T-cell (primary cell): ENCODE results near the gene OST4. TPM values are rescaled to one million over a fixed set of nuclear protein-coding genes. Genes with fewer than 3 reads are reported as not detected.

Source experiments
- ATAC-seq, 4 experiments: fragments of 200-7000 bp in 3 of 4; fragments of 150-1000 bp in 1 of 4; cut with Tn5 transposase; replicated peaks in 1 of 4; 1 replicate in 3 of 4; 2 replicates in 1 of 4; pipeline ENCODE4 v1.10.0; 2021; ENCODE audit warnings: moderate library complexity in 3 of 4, mild to moderate bottlenecking in 2 of 4, moderate number of reproducible peaks in 1 of 4
- CTCF ChIA-PET, 2 donors: fragments of 300-600 bp; sonication (Branson Sonifier 250); formaldehyde crosslinking; loops; one replicate each; lab custom pipeline; 2022; ENCODE audit warnings: antibody characterized with exemption in 2 of 2; lab: Charles Lee
- POLR2A ChIA-PET, 2 donors: fragments of 300-600 bp; sonication (Branson Sonifier 250); formaldehyde crosslinking; loops; one replicate each; lab custom pipeline; 2022; ENCODE audit warnings: antibody characterized with exemption in 2 of 2; lab: Charles Lee
- DNase-seq, 35 experiments: peaks; one replicate each; pipeline versions ENCODE4 v3.0.0 to v3.0.0-alpha.2; 2013 to 2023
- H3K27ac ChIP-seq: one replicate; pipeline ENCODE4 v1.5.1; 2013; ENCODE audit warnings: low read length
- H3K27me3 ChIP-seq, 2 experiments: replicated peaks in 1 of 2; 1 replicate in 1 of 2; 2 replicates in 1 of 2; pipeline versions ENCODE4 v1.6.1 to v1.7.0; 2013; ENCODE audit warnings: low read length in 1 of 2, mixed read lengths in 1 of 2; ENCODE audit not compliant: control insufficient read depth in 2 of 2, insufficient read depth in 2 of 2; ENCODE audit errors: extremely low read depth in 1 of 2
- H3K36me3 ChIP-seq, 2 donors: 1 replicate in 1 of 2; 2 replicates in 1 of 2; pipeline versions ENCODE4 v1.6.1 to v1.7.0; 2013; ENCODE audit warnings: low read length in 1 of 2; ENCODE audit not compliant: control insufficient read depth in 2 of 2, insufficient read depth in 1 of 2; ENCODE audit errors: extremely low read depth in 1 of 2
- H3K4me1 ChIP-seq, 2 experiments: 1 replicate in 1 of 2; 2 replicates in 1 of 2; pipeline versions ENCODE4 v1.6.1 to v1.7.0; 2013; ENCODE audit warnings: low read length in 2 of 2, mixed read lengths in 1 of 2; ENCODE audit not compliant: insufficient read depth in 2 of 2, control insufficient read depth in 1 of 2; ENCODE audit errors: extremely low read depth in 1 of 2
- H3K4me3 ChIP-seq, 2 donors: 1 replicate in 1 of 2; 2 replicates in 1 of 2; pipeline versions ENCODE4 v1.5.1 to v1.7.0; 2013; ENCODE audit warnings: mild to moderate bottlenecking in 2 of 2, low read length in 1 of 2, moderate library complexity in 1 of 2; ENCODE audit not compliant: control insufficient read depth in 1 of 2; ENCODE audit errors: extremely low read depth in 1 of 2
- H3K9me3 ChIP-seq: 2 replicates; pipeline ENCODE4 v1.7.0; 2013
- H3K27ac Mint-ChIP-seq, 2 donors: one replicate each; pipeline ENCODE4 v1.8.0; 2020 to 2021; ENCODE audit warnings: mild to moderate bottlenecking in 2 of 2, mixed read lengths in 2 of 2
- H3K27me3 Mint-ChIP-seq, 2 donors: one replicate each; pipeline ENCODE4 v1.8.0; 2021 to 2022; ENCODE audit warnings: mixed read lengths in 2 of 2
- H3K36me3 Mint-ChIP-seq: one replicate; pipeline ENCODE4 v1.8.0; 2021; ENCODE audit warnings: mixed read lengths
- H3K4me1 Mint-ChIP-seq, 3 donors: one replicate each; pipeline ENCODE4 v1.8.0; 2020 to 2022; ENCODE audit warnings: mixed read lengths in 3 of 3, mild to moderate bottlenecking in 1 of 3
- H3K4me3 Mint-ChIP-seq, 3 donors: one replicate each; pipeline ENCODE4 v1.8.0; 2020 to 2022; ENCODE audit warnings: mild to moderate bottlenecking in 3 of 3, mixed read lengths in 3 of 3, moderate library complexity in 3 of 3
- H3K9me3 Mint-ChIP-seq, 3 donors: one replicate each; pipeline ENCODE4 v1.8.0; 2020 to 2022; ENCODE audit warnings: mixed read lengths in 3 of 3
- WGBS: methylation state at CpG from one replicate; pipeline ENCODE4 v1.1.5; 2013; ENCODE audit warnings: missing lambda C conversion rate; ENCODE audit not compliant: insufficient coverage; 5-methylcytosine and 5-hydroxymethylcytosine counted together
- total RNA-seq, 35 experiments: library from RNA in 6 of 35; stranded (reverse) in 6 of 35; fragments of 120-200 nt in 1 of 35; gene quantifications; one replicate each; pipeline versions ENCODE4 v1.2.1 to v1.2.4 and lab custom pipeline; 2013 to 2026

Gene OST4
- total RNA-seq, 5 donors from 2014 or later (not counting 1 experiment from before 2014, with no cell fraction given) = 217 to 292 (median 236) TPM

- no peak overlapping the region for H3K4me3 Mint-ChIP-seq
- peaks cover 0 to 3% (median 0%) of the 10 kb centered on the region in 3 donors for H3K4me1 Mint-ChIP-seq
- ATAC-seq (no peak), DNase-seq (no peak)
- Histone ChIP-seq H3K36me3 (peaks cover 5 to 9% of the 10 kb centered on the region in 2 donors), H3K9me3 (no peaks in the 10 kb centered on the region), H3K27ac (no peak overlapping the region), H3K4me1 (no peaks in the 10 kb centered on the region), H3K4me3 (no peak overlapping the region), H3K27me3 (no peaks in the 10 kb centered on the region)
- CTCF ChIA-PET = no interaction called here
- no peaks in the 10 kb centered on the region for H3K9me3 Mint-ChIP-seq
- H3K27ac Mint-ChIP-seq = no peak overlapping the region
- POLR2A ChIA-PET = no interaction called here
- no peaks in the 10 kb centered on the region for H3K27me3 Mint-ChIP-seq
- WGBS = 100% methylated on average over 1 of the region's 7 CpGs
- H3K36me3 Mint-ChIP-seq = no peaks in the 10 kb centered on the region
These were observed 47.7 kb downstream of the OST4 start for GRCh38 chr2:27023740-27024139.

GRCh38 chr2:27021253-27022049 is 50.0 kb downstream of the OST4 start:
- H3K4me3 Mint-ChIP-seq = no peak overlapping the region
- DNase-seq (no peak), ATAC-seq (no peak)
- no peak overlapping the region for H3K27ac Mint-ChIP-seq
- 95% methylated on average over 10 of the region's 11 CpGs for WGBS
- H3K4me1 Mint-ChIP-seq = no peaks in the 10 kb centered on the region
- no peaks in the 10 kb centered on the region for H3K36me3 Mint-ChIP-seq
- no peaks in the 10 kb centered on the region for H3K9me3 Mint-ChIP-seq
- ChIA-PET CTCF (no interaction called here), POLR2A (no interaction called here)
- Histone ChIP-seq H3K9me3 (no peaks in the 10 kb centered on the region), H3K4me1 (no peaks in the 10 kb centered on the region), H3K4me3 (no peak overlapping the region), H3K27me3 (no peaks in the 10 kb centered on the region), H3K36me3 (peaks cover 5 to 9% of the 10 kb centered on the region in 2 donors), H3K27ac (no peak overlapping the region)
- no peaks in the 10 kb centered on the region for H3K27me3 Mint-ChIP-seq

Other genes with a start within 250 kb of the OST4 start
- gene DPYSL5, start 223.5 kb downstream of the OST4 start, total RNA-seq = not detected
- 1 to 10 TPM; 4.0 to 5.1 (median 4.7) TPM for gene MAPRE3, start 101.0 kb downstream of the OST4 start, total RNA-seq
- 10 to 100 TPM; 37.6 to 84.5 (median 71.6) TPM for gene TMEM214, start 38.7 kb downstream of the OST4 start, total RNA-seq
- 10 to 100 TPM in 3 of 5 donors, 1 to 10 TPM in 2; 9.5 to 13.3 (median 11.2) TPM for gene AGBL5, start 20.0 kb downstream of the OST4 start, total RNA-seq
- 1 to 10 TPM in 1 of 5 donors, under 1 TPM in 4; 0.28 to 1.1 (median 0.85) TPM for gene EMILIN1, start 7.0 kb upstream of the OST4 start, total RNA-seq
- 1 to 10 TPM; 3.7 to 9.1 (median 6.7) TPM for gene KHK, start 15.1 kb upstream of the OST4 start, total RNA-seq
- gene CGREF1, start 47.5 kb upstream of the OST4 start, total RNA-seq = 1 to 10 TPM in 1 of 5 donors, under 1 TPM in 3, not detected in 1; 0.21 to 1.1 (median 0.34) TPM
- gene ABHD1, start 52.2 kb upstream of the OST4 start, total RNA-seq = 1 to 10 TPM in 3 of 5 donors, under 1 TPM in 2; 0.66 to 1.4 (median 1.2) TPM
- gene PREB, start 63.0 kb upstream of the OST4 start, total RNA-seq = 10 to 100 TPM; 23.3 to 62.2 (median 59.9) TPM
- gene PRR30, start 67.8 kb upstream of the OST4 start, total RNA-seq = not detected
- not detected for gene TCF23, start 77.3 kb upstream of the OST4 start, total RNA-seq
- 100 to 1,000 TPM in 2 of 5 donors, 10 to 100 TPM in 3; 78.9 to 106 (median 96.0) TPM for gene ATRAID, start 140.4 kb upstream of the OST4 start, total RNA-seq
- gene SLC5A6, start 140.6 kb upstream of the OST4 start, total RNA-seq = 100 to 1,000 TPM in 2 of 5 donors, 10 to 100 TPM in 3; 37.5 to 214 (median 43.0) TPM
- 10 to 100 TPM; 38.5 to 78.2 (median 65.4) TPM for gene CAD, start 145.7 kb upstream of the OST4 start, total RNA-seq
- under 1 TPM in 2 of 5 donors, not detected in 3; 0.06 to 0.26 TPM for gene SLC30A3, start 191.4 kb upstream of the OST4 start, total RNA-seq
- gene DNAJC5G, start 203.8 kb upstream of the OST4 start, total RNA-seq = not detected
- not detected for gene TRIM54, start 210.8 kb upstream of the OST4 start, total RNA-seq
- gene UCN, start 236.8 kb upstream of the OST4 start, total RNA-seq = 1 to 10 TPM; 1.8 to 7.8 (median 4.2) TPM